ENCODE data around the gene ZNF367.

Gene ZNF367

GRCh38 chr9:96343515-96344360 lies 74.4 kb downstream of the ZNF367 start:
- no peak overlapping the region for H3K27ac ChIP-seq (ENCODE audit: insufficient read depth, low read length, poor library complexity, severe bottlenecking)
- no peaks in the 10 kb centered on the region for H3K36me3 ChIP-seq (ENCODE audit: control insufficient read depth, insufficient read depth, low read length)
- DNase-seq, result no peak
- H3K9me3 ChIP-seq (ENCODE audit: control insufficient read depth, low read length), result no peaks in the 10 kb centered on the region
- no peaks in the 10 kb centered on the region for H3K27me3 ChIP-seq (replicated peaks; ENCODE audit: control insufficient read depth, insufficient read depth, low read length, poor library complexity, severe bottlenecking)
- no peak overlapping the region for H3K4me3 ChIP-seq (ENCODE audit: insufficient read depth, low read depth, low read length, poor library complexity, severe bottlenecking)
- no peaks in the 10 kb centered on the region for H3K4me1 ChIP-seq (ENCODE audit: control insufficient read depth, insufficient read depth, low read length, poor library complexity, severe bottlenecking)

GRCh38 chr9:96342571-96343245 lies 75.5 kb downstream of the ZNF367 start:
- Histone ChIP-seq H3K27me3 (replicated peaks; ENCODE audit: control insufficient read depth, insufficient read depth, low read length, poor library complexity, severe bottlenecking) (no peaks in the 10 kb centered on the region), H3K27ac (ENCODE audit: insufficient read depth, low read length, poor library complexity, severe bottlenecking) (no peak overlapping the region), H3K9me3 (ENCODE audit: control insufficient read depth, low read length) (no peaks in the 10 kb centered on the region), H3K36me3 (ENCODE audit: control insufficient read depth, insufficient read depth, low read length) (no peaks in the 10 kb centered on the region), H3K4me1 (ENCODE audit: control insufficient read depth, insufficient read depth, low read length, poor library complexity, severe bottlenecking) (no peaks in the 10 kb centered on the region), H3K4me3 (ENCODE audit: insufficient read depth, low read depth, low read length, poor library complexity, severe bottlenecking) (no peak overlapping the region)
- DNase-seq, result no peak

GRCh38 chr9:96340707-96341106 lies 77.5 kb downstream of the ZNF367 start:
- no peaks in the 10 kb centered on the region for H3K4me1 ChIP-seq (ENCODE audit: control insufficient read depth, insufficient read depth, low read length, poor library complexity, severe bottlenecking)
- no peak overlapping the region for H3K27ac ChIP-seq (ENCODE audit: insufficient read depth, low read length, poor library complexity, severe bottlenecking)

GRCh38 chr9:96338299-96338698 lies 79.9 kb downstream of the ZNF367 start:
- H3K27me3 ChIP-seq (replicated peaks; ENCODE audit: control insufficient read depth, insufficient read depth, low read length, poor library complexity, severe bottlenecking), result no peaks in the 10 kb centered on the region
- no peak overlapping the region for H3K27ac ChIP-seq (ENCODE audit: insufficient read depth, low read length, poor library complexity, severe bottlenecking)
- DNase-seq, result no peak
- H3K4me3 ChIP-seq (ENCODE audit: insufficient read depth, low read depth, low read length, poor library complexity, severe bottlenecking), result no peak overlapping the region
- H3K4me1 ChIP-seq (ENCODE audit: control insufficient read depth, insufficient read depth, low read length, poor library complexity, severe bottlenecking), result no peaks in the 10 kb centered on the region
- H3K36me3 ChIP-seq (ENCODE audit: control insufficient read depth, insufficient read depth, low read length), result no peaks in the 10 kb centered on the region
- no peaks in the 10 kb centered on the region for H3K9me3 ChIP-seq (ENCODE audit: control insufficient read depth, low read length)

More at GRCh38 chr9:96340707-96341106, 77.5 kb downstream of the ZNF367 start:
- Histone ChIP-seq H3K4me3 (ENCODE audit: insufficient read depth, low read depth, low read length, poor library complexity, severe bottlenecking) (no peak overlapping the region), H3K36me3 (ENCODE audit: control insufficient read depth, insufficient read depth, low read length) (no peaks in the 10 kb centered on the region), H3K9me3 (ENCODE audit: control insufficient read depth, low read length) (no peaks in the 10 kb centered on the region), H3K27me3 (replicated peaks; ENCODE audit: control insufficient read depth, insufficient read depth, low read length, poor library complexity, severe bottlenecking) (no peaks in the 10 kb centered on the region)
- DNase-seq, result no peak
